HepG2 (cell line): ENCODE measurements around the gene LZTS2. TPM values are rescaled to one million over a fixed set of nuclear protein-coding genes. Genes with fewer than 3 reads are reported as not detected.

Experiments used
- BCLAF1 ChIP-seq: fragments of 450-650 bp; IDR thresholded peaks from 2 replicates; pipeline ENCODE4 v1.6.1; 2017; ENCODE audit warnings: mild to moderate bottlenecking
- CCDC6 ChIP-seq: sonication (generic); formaldehyde crosslinking; IDR thresholded peaks from 2 replicates; pipeline ENCODE4 v1.8.1; 2022; ENCODE audit warnings: mild to moderate bottlenecking, missing genetic modification reagents, moderate library complexity
- DMTF1 ChIP-seq: sonication (generic); formaldehyde crosslinking; IDR thresholded peaks from 2 replicates; pipeline ENCODE4 v1.4.0; 2020; ENCODE audit warnings: mild to moderate bottlenecking, missing genetic modification reagents
- HNF4G ChIP-seq, 2 experiments: sonication (generic) in 1 of 2; formaldehyde crosslinking in 1 of 2; IDR thresholded peaks; 2 replicates each; pipeline versions ENCODE4 v1.4.0 to v1.6.1; 2011 to 2020; ENCODE audit warnings: borderline replicate concordance in 2 of 2, low read depth in 2 of 2, mild to moderate bottlenecking in 2 of 2, low read length in 1 of 2, missing genetic modification reagents in 1 of 2, moderate library complexity in 1 of 2
- MEF2D ChIP-seq: sonication (generic); formaldehyde crosslinking; IDR thresholded peaks from 2 replicates; pipeline ENCODE4 v1.5.1; 2020; ENCODE audit warnings: mild to moderate bottlenecking, missing genetic modification reagents
- NFKB2 ChIP-seq: sonication (generic); formaldehyde crosslinking; IDR thresholded peaks from 2 replicates; pipeline ENCODE4 v1.4.0; 2020; ENCODE audit warnings: missing genetic modification reagents, borderline replicate concordance
- PLSCR1 ChIP-seq: sonication (generic); formaldehyde crosslinking; IDR thresholded peaks from 2 replicates; pipeline ENCODE4 v1.5.0; 2020; ENCODE audit warnings: missing genetic modification reagents, mild to moderate bottlenecking, borderline replicate concordance
- RERE ChIP-seq: IDR thresholded peaks from 2 replicates; pipeline ENCODE4 v1.6.1; 2016; ENCODE audit warnings: low read depth, missing genetic modification reagents, missing compliant biosample characterization
- THAP8 ChIP-seq: sonication (generic); formaldehyde crosslinking; IDR thresholded peaks from 2 replicates; pipeline ENCODE4 v1.5.1; 2020; ENCODE audit warnings: missing genetic modification reagents, mild to moderate bottlenecking, borderline replicate concordance
- ZNF136 ChIP-seq: sonication (generic); formaldehyde crosslinking; IDR thresholded peaks from 2 replicates; pipeline ENCODE4 v1.8.1; 2022; ENCODE audit warnings: low read depth, mild to moderate bottlenecking, moderate library complexity, missing genetic modification reagents
- ZNF260 ChIP-seq: sonication (generic); formaldehyde crosslinking; IDR thresholded peaks from 2 replicates; pipeline ENCODE4 v1.4.0; 2020; ENCODE audit warnings: missing genetic modification reagents, low read depth, mild to moderate bottlenecking, borderline replicate concordance
- ZNF704 ChIP-seq: sonication (generic); formaldehyde crosslinking; IDR thresholded peaks from 2 replicates; pipeline ENCODE4 v1.8.1; 2023; ENCODE audit warnings: mild to moderate bottlenecking, inconsistent platforms, moderate library complexity, missing genetic modification reagents, borderline replicate concordance
- ZNF878 ChIP-seq: sonication (generic); formaldehyde crosslinking; IDR thresholded peaks from 2 replicates; pipeline ENCODE4 v1.8.1; 2023; ENCODE audit warnings: mild to moderate bottlenecking, missing genetic modification reagents, moderate library complexity
- polyA plus RNA-seq, 8 experiments: library from polyadenylated mRNA; depleted of rRNA in 3 of 8; stranded (reverse) in 7 of 8; unstranded in 1 of 8; fragments of >200 nt; fragmentation: Illumina TruSeq in 4 of 8; extraction: Trizol in 4 of 8; gene quantifications; 2 replicates each; pipeline versions ENCODE4 v1.2.1 to v1.2.3, GENCODE V29; 2011 to 2016; ENCODE audit warnings: low read depth in 4 of 8, missing spikeins in 1 of 8, mixed read lengths in 1 of 8; ENCODE audit not compliant: insufficient read depth in 1 of 8
- total RNA-seq, 5 experiments: library from RNA; depleted of rRNA; stranded (reverse); fragments of >200 nt; fragmentation: Illumina TruSeq; extraction: Trizol; gene quantifications; 2 replicates each; pipeline ENCODE4 v1.2.3, GENCODE V29; 2016; ENCODE audit warnings: low read depth in 1 of 5

The LZTS2 gene
- total and polyA plus RNA-seq, 2 of the 13 experiments (the other 11 are each of a cell fraction or from before 2014, with no cell fraction given) = 43.6 to 65.6 TPM

GRCh38 chr10:100998991-100999741 lies 442 bp upstream of the LZTS2 start (continued):
- TF ChIP-seq RERE (CRISPR knock-in tag) (no peak), BCLAF1 (no peak), ZNF260 (CRISPR knock-in tag) (no peak), ZNF878 (CRISPR knock-in tag) (no peak), ZNF136 (CRISPR knock-in tag) (no peak), HNF4G (IDR thresholded peaks at IDR 0.05; ENCODE audit: borderline replicate concordance, low read depth, low read length) (no peak; the same call in 1 of the 2 replicates), HNF4G (CRISPR knock-in tag; IDR thresholded peaks at IDR 0.05; ENCODE audit: borderline replicate concordance, low read depth) (no peak), MEF2D (no peak), THAP8 (CRISPR knock-in tag) (no peak), PLSCR1 (CRISPR knock-in tag) (no peak), DMTF1 (no peak), NFKB2 (CRISPR knock-in tag) (peak; percentile 69; the same call in 1 of the 2 replicates), ZNF704 (peak; percentile 90; the same call in 1 of the 2 replicates), CCDC6 (CRISPR knock-in tag) (no peak)
